ENCODE measurements around the gene DDX1.

DDX1 gene

GRCh38 chr2:15584316-15584715 is 7.4 kb upstream of the DDX1 start:
- TF ChIP-seq POLR2A (IDR thresholded peaks at IDR 0.05; ENCODE audit: extremely low read depth, insufficient read length) (no peak), MYC (IDR thresholded peaks at IDR 0.05; ENCODE audit: low read depth, low read length) (no peak), CTCF (IDR thresholded peaks at IDR 0.05; ENCODE audit: low read depth, low read length) (no peak), MAX (IDR thresholded peaks at IDR 0.05; ENCODE audit: low read depth, low read length) (no peak)
- no peak for DNase-seq (ENCODE audit: low read depth)
- H3K4me3 ChIP-seq (ENCODE audit: low read depth, low read length), result no peak overlapping the region

- H3K4me3 ChIP-seq (ENCODE audit: low read depth, low read length), result no peak overlapping the region
- no peak for TF ChIP-seq MAX (IDR thresholded peaks at IDR 0.05; ENCODE audit: low read depth, low read length)
- TF ChIP-seq MYC (IDR thresholded peaks at IDR 0.05; ENCODE audit: low read depth, low read length), result no peak
- DNase-seq (ENCODE audit: low read depth), result no peak
These were observed 6.8 kb upstream of the DDX1 start for GRCh38 chr2:15584767-15585469.

- TF ChIP-seq CTCF (IDR thresholded peaks at IDR 0.05; ENCODE audit: low read depth, low read length), result peak; percentile 71
- no peak for TF ChIP-seq MYC (IDR thresholded peaks at IDR 0.05; ENCODE audit: low read depth, low read length)
- TF ChIP-seq POLR2A (IDR thresholded peaks at IDR 0.05; ENCODE audit: extremely low read depth, insufficient read length), result no peak
- peak; percentile 65 for DNase-seq (ENCODE audit: low read depth)
- no peak overlapping the region for H3K4me3 ChIP-seq (ENCODE audit: low read depth, low read length)
These were observed 3.2 kb upstream of the DDX1 start for GRCh38 chr2:15588329-15588919.

- H3K4me3 ChIP-seq (ENCODE audit: low read depth, low read length), result peak overlapping the region; percentile 75
- no peak for DNase-seq (ENCODE audit: low read depth)
- TF ChIP-seq POLR2A (IDR thresholded peaks at IDR 0.05; ENCODE audit: extremely low read depth, insufficient read length), result no peak
- peak; percentile 96 for TF ChIP-seq MAX (IDR thresholded peaks at IDR 0.05; ENCODE audit: low read depth, low read length)
These were observed 336 bp upstream of the DDX1 start for GRCh38 chr2:15591373-15591691.

GRCh38 chr2:15593327-15593705 is 1.6 kb downstream of the DDX1 start:
- peak overlapping the region; percentile 75 for H3K4me3 ChIP-seq (ENCODE audit: low read depth, low read length)
- TF ChIP-seq POLR2A (IDR thresholded peaks at IDR 0.05; ENCODE audit: extremely low read depth, insufficient read length), result no peak
- TF ChIP-seq MAX (IDR thresholded peaks at IDR 0.05; ENCODE audit: low read depth, low read length), result no peak
- TF ChIP-seq CTCF (IDR thresholded peaks at IDR 0.05; ENCODE audit: low read depth, low read length), result no peak
- TF ChIP-seq MYC (IDR thresholded peaks at IDR 0.05; ENCODE audit: low read depth, low read length), result no peak
- no peak for DNase-seq (ENCODE audit: low read depth)

GRCh38 chr2:15594291-15595256 is 2.9 kb downstream of the DDX1 start:
- H3K4me3 ChIP-seq (ENCODE audit: low read depth, low read length), result peak overlapping the region; percentile 10
- TF ChIP-seq MAX (IDR thresholded peaks at IDR 0.05; ENCODE audit: low read depth, low read length), result no peak
- no peak for TF ChIP-seq CTCF (IDR thresholded peaks at IDR 0.05; ENCODE audit: low read depth, low read length)
- TF ChIP-seq MYC (IDR thresholded peaks at IDR 0.05; ENCODE audit: low read depth, low read length), result no peak
- TF ChIP-seq POLR2A (IDR thresholded peaks at IDR 0.05; ENCODE audit: extremely low read depth, insufficient read length), result no peak
- peak; percentile 11 for DNase-seq (ENCODE audit: low read depth)
